Embryonic facial prominence (tissue), 1 donor: Measurements from ENCODE around the gene ZAP70.
"Not testable (repeated sequence)": the region's sequence is repeated elsewhere in the genome, so short reads cannot be mapped to it uniquely, and the experiment has no call there.

ENCODE experiments used
- DNase-seq: peaks from one replicate; pipeline ENCODE4 v3.0.0-alpha.2; 2016; ENCODE audit errors: extremely low spot score

Gene ZAP70

GRCh38 chr2:97698530-97698929 is 14.8 kb upstream of the ZAP70 start:
- DNase-seq, result no peak

DNA sequence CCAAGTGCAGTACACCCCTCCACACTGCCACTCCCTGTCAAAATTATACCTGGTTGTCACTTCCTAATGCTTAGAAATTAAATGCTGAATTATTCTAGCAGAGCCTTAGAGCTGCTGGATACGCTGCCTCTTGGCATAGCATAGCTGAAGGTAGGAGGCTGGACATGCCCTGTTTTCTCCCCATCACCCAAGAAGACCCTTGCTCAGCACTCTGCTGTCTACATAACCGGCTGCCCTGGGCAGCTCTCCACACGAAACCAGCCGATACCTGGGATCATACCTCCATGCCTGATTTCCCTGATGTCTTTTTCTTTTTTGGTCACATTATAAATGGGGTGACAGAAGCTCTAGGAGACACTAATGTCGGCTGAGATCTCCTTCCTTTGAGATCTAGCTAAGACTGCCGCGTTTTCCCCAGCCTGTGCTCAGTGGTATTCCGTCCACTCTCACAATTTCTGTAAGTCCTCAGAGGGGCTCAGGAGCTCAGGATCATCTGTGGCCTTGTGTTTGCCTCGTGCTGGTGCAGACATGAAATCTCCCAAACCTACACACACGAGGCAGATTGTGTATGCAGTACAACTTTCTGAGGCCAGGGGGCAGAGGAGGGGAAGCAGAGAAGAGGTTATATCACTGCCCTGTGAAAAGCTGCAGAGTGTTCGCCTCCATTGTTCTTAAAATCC is 13.5 kb upstream of the ZAP70 start:
- peak; percentile 25 for DNase-seq

- no peak for DNase-seq
Measured at GRCh38 chr2:97701186-97701585, 12.2 kb upstream of the ZAP70 start.

DNA sequence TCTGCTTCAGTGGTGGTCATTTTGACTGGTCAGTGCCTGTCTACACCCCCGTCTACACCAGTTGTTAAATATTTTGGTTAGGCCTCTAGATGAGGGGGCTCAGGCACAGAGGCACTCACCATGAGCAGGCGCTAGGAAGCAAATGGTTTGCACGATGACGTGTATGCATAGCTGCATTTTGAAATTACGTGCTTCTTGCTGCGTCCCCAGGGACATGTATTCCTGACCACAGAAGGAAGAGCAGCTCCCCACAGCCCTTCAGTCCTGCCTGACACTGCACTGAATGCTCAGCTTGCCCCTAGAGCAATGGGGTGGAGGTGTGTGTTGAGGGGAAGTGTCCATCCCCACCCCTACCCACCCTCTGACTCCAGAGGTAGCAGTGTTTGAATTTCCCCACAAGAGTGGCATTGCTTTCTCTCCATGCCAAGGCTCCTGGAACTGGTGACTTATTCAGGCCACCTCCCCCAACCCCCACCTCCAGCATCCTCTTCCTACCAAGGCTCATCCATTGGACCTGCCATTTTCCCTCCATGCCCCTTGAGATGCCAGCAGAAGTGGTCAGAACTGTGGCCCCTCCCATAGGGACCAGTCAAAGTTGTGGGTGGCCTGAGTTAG is 11.4 kb upstream of the ZAP70 start:
- no peak for DNase-seq

DNA sequence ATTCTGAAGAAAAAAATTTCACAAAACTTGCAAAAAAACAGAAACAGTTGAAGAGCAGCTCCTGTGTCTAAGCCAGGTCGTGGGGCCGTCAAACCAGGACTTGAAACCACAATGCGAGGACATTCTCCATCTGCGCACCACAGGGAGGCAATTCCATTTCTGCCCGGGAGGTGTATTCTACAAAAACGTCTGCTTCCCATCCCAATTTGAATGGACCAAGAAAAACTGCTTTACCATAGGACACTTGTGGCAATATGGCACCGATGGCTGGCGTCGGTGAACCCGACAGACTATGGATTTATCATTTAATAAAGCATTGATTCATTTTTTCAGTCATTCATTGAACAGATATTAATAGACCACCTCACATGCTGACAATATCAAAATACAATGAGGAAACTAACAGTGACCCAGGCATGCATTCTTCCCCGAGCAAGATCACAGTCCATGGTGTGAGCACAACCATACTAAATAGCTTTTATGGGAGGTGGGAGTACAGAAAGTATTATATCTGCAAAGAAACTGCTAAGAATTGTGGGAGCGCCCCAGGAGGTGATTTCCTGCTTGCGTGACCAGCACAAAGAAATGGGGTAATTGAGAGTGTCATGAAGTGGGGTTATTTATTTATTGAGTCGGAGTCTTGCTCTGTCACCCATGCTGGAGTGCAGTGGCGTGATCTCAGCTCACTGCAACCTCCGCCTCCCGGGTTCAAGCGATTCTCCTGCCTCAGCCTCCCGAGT is 10.5 kb upstream of the ZAP70 start:
- DNase-seq, result no peak

DNA sequence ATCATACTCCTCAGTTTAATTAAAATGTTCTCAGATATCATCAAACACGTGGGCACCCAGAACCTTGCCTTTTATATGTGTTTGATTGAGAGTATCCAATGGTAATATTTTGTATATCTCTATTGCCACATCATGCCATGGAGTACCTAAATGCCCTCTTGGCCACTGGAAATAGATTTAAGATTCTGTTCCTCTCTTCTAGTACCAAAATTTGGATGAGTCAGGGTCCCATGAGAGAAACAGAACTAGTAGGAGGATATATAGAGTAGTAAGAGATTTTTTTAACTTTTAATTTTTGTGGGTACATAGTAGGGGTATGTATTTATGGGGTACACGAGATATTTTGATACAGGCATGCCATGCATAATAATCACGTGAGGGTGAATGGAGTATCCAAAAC is 9.6 kb upstream of the ZAP70 start:
- no peak for DNase-seq

- no peak for DNase-seq
Measured at GRCh38 chr2:97704989-97705388, 8.4 kb upstream of the ZAP70 start.

DNA sequence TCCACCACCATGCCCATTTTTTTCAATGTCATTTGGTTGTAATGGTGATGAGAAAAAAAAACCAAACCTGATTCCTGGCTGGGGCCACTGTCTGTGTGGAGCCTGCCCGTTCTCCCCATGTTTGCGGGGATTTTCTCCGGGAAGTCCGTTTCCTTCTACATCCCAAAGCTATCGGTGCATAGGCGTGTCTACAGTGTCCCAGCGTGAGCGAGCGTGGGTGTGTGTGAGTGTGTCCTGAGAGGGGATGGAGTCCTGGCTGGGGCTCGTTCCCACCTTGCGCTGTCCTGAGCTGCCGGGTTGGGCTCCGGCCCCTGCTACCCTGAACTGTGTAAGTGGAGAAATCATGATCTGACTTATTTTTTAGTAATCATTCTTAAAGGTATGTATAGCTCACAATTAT is 7.3 kb upstream of the ZAP70 start:
- DNase-seq, result no peak

DNA sequence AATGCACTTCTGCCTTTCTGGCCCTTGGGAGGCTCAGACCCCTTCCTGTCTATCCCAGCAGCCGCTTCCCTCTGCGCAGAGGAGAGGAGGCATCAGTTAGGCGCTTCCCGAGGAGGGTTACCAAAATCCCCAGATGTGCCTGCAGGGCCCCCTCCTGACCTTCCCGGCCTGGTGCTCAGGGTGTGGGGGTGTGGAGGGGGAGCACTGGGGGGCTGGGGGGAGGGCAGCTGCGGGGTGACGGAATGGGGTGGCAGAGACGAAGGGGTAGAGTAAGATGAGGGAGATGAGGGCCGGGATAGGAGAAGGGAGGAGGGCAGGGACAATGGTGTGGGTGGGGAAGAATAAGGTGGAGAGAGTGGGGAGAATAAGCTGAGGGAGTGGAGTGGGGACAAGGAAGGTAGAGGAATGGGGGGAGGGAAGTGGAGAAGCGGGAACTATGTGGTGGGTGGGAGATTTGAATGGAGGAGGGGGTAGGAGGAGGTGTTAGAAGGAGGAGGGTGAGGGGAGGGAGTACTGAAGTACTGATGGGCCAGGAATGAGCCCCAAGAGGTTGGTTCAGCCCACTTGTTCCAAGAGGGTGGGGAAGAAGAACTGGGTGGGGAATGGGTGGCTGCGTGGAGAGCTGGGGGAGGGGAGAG is 6.5 kb upstream of the ZAP70 start:
- no peak for DNase-seq

- no peak for DNase-seq
Measured at GRCh38 chr2:97707362-97708047, 5.9 kb upstream of the ZAP70 start.

DNA sequence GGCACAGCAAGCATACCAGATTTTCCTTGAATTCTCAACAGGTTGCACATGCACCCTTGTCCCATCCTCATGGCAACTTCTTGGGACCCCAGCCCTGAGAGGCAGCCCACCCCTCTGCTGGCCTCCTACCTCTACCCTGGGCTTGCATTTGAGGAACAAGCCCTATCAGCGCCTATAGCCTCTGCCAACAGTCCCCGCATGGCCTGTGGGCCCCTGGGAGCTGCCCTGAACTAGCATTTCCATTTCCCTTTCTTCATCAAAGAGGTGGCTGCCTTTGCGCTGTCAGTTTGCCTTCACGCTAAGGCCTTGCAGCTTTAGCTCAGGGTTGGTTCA is 5.4 kb upstream of the ZAP70 start:
- DNase-seq, result no peak

GRCh38 chr2:97708608-97709007 is 4.8 kb upstream of the ZAP70 start:
- DNase-seq, result no peak

GRCh38 chr2:97711394-97711711 is 2.0 kb upstream of the ZAP70 start:
- no peak for DNase-seq

DNA sequence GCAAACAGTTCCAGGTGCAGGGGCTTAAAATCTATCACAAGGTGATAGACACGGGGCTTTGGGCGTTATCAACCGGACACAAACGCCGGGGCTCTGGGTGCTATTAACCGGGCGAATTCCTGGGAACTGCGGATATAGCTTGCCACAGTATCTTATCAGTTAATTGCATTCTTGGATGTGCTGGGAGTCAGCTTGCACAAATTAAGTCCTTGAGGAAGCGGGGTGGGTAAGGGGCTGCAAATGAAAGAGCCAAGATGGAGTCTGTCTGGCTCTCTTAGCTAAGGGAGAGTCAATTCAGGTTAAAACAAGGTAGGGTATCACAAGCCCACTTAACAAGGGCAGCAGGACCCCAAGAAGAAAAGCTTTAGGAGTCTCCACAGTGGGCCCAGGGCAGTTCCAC is 1.2 kb upstream of the ZAP70 start:
- DNase-seq, result not testable (repeated sequence)

DNA sequence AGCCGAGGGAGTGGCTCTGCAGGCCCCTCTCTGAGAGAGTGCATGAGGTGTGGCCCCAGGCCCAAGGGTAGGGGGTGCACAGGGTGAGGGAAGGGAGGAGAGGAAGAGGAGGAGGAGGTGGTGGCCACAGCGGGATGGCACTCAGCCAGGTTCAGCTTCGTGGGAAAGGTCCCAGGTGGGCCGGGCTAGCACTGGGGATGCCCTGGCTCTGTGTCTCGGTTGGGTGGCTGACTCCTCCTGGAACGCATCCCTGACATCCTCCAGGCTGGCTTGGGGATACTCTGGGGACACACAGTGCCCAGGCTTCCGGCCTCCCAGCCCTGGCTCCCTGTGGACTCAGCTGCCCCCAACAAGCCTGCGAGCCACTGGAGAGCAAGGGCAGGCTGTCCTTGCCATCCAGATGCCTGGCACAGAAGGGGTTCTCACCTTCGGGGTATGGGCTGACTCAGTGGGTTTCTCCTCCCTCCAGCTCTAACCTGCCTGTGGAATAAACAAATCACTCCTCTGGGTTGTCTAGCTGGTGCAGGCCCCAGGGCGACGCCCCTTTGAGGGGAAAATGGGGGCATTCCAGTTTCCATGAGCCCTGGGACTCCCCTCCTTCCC is 582 bp upstream of the ZAP70 start:
- no peak for DNase-seq

DNA sequence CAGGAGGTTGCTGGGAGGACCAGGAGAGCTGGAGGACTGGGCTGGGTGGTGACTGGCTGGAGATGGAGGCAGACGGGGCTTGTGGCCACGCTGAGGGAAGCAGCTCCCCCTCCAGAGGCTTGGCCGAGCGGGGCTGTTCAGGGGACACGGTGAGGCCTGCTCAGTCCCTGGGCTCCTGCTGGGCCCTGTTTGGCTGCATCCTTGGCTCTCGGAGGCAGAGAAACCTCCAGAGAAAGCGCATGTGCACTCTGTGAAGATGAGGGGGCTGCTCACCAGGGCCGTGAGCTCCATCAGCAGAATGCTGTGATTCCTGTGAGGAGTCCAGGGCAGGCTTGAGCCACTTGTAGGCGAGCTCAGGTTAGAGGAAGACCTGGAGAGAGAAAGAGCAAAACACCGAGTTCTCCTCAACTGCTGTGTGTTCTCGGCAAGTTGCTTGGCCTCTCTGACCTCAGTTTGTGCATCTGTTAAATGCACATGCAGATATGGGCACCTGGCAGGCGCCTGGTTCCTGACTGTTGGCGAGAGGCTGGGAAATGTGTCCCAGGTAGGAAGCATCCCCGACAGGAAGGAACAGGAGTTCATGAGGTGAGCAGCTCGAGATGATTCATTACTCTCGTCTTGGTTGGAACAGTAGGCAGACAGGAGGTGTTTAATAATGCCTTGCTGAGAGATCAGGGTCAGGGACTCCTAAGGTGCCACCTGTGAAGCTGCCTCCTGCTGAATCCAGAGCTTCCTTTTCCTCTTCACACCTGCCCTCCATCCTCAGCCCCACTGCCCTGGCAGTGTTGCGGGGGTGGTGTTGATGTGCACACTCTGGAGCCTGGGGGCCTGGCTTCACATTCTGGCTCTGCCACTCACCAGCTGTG is 941 bp downstream of the ZAP70 start:
- DNase-seq, result no peak

DNA sequence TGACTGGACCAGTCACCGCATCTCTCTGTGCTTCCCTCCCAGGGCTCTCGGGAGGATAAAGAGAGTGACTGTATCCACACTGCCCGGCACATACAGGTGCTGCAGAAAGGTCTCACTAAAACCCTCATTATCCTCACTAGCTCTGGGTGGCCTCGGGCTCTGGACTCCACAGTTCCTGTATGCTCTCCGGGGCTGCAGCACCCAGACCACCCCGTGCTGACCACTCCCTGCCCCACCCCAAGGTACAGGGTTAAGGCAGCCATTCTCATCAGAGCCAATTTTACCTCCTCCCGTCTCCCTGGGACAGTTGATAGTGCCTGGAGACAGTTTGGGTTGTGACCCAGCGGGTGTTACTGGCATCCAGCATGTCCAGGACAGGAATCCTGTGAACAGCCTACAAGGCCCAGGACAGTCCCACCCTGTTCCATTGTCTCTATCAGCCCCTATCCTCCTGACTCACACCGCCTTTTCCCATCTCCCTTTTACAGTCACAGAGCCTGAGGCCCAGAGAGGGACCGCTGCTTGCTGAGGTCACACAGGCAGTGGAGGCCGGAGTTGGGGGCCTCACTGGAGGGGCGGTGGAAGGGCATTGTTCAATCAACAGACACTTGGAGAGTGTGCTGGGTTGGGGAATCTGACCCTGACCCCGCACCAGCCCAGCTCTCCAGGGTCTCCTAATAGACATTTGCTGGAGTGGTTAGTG is 1.7 kb downstream of the ZAP70 start:
- no peak for DNase-seq

- DNase-seq, result no peak
Measured at GRCh38 chr2:97715951-97716694, 2.7 kb downstream of the ZAP70 start.
